Measurements from ENCODE around the gene LCN9. TPM values are rescaled to one million over a fixed set of nuclear protein-coding genes. Genes with fewer than 3 reads are reported as not detected.

LCN9 gene
- total RNA-seq, 1 donor from 2014 or later = not detected

DNA sequence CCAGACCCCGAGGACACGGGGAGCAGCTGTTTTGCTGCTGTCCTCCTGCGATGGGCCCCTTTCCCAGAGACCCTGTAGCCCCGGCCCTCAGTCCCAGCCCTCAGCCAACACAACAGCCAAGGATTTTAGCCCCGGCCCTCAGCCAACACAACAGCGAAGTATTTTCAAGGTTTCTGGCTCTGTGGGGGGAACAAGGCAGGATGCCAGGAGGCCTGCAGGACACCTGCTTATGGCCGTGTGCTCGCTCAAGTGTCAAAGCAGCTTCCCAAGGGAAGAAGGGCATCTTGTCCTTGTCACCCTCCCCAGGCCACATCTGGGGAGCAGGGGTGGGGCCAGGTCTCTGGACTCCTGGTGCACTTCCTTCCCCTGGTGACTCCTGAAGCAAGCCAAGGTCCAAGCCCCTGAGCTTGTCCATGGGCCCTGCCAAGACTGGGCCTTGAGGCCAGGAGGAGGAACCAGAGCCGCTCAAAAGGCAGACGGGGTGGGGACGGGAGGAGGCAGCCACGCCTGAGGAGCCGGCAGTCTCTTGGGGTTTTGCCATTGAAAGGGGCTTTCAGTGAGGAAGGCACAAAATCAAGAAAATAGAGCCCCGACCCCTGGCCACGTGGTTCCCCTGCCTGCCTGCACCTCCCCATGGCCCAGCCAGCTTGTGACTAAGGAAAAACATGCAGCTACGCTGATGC, 49.6 kb downstream of the LCN9 start:
- H3K4me3 ChIP-seq (ENCODE audit: low read depth, low read length) = no peak overlapping the region
- no peak for DNase-seq (ENCODE audit: low read depth)
- TF ChIP-seq, protein P1, sequence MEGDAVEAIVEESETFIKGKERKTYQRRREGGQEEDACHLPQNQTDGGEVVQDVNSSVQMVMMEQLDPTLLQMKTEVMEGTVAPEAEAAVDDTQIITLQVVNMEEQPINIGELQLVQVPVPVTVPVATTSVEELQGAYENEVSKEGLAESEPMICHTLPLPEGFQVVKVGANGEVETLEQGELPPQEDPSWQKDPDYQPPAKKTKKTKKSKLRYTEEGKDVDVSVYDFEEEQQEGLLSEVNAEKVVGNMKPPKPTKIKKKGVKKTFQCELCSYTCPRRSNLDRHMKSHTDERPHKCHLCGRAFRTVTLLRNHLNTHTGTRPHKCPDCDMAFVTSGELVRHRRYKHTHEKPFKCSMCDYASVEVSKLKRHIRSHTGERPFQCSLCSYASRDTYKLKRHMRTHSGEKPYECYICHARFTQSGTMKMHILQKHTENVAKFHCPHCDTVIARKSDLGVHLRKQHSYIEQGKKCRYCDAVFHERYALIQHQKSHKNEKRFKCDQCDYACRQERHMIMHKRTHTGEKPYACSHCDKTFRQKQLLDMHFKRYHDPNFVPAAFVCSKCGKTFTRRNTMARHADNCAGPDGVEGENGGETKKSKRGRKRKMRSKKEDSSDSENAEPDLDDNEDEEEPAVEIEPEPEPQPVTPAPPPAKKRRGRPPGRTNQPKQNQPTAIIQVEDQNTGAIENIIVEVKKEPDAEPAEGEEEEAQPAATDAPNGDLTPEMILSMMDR (conservative IDR thresholded peaks at IDR 0.05; ENCODE audit: low read depth, low read length) = no peak

DNA sequence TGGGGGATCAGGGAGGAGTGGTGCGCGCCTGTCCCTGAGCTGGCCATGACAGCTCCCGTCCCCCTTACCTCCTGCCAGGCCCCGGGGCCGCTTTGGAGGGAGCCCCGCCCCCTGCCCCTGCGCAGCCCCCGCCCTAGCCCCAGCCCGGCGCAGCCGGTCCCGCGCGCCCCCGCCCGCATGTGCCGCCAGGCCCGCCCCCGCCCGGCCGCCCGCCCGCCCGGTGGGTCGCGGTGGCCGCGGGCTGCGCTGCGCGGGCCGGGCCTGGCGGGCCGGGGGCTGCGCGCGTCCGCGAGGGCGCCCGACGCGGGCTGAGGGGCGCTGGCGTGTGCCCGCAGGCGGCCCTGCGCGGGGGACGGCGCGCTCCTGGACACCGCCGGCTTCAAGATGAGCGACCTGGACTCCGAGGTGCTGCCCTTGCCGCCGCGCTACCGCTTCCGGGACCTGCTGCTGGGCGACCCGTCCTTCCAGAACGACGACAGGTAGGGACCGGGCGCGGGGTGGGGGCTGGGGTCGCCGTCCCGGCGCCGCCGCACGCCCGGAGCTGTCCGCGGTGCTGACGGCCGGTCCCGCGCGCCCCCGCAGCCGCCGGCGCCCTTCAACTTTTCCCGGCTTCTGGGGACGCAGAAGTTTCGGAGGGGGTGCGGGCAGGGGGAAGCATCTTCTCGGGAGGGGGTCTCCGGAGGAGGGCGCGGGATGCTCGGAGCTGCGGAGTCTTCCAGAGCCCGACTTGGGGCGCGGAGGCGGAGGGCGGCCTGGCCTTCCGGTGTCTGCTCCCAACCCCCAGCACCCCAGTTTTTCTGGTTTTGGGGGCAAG, 51.3 kb downstream of the LCN9 start:
- TF ChIP-seq, protein P1 (conservative IDR thresholded peaks at IDR 0.05; ENCODE audit: low read depth, low read length) = no peak
- DNase-seq (ENCODE audit: low read depth) = no peak
- H3K4me3 ChIP-seq (ENCODE audit: low read depth, low read length) = no peak overlapping the region

DNA sequence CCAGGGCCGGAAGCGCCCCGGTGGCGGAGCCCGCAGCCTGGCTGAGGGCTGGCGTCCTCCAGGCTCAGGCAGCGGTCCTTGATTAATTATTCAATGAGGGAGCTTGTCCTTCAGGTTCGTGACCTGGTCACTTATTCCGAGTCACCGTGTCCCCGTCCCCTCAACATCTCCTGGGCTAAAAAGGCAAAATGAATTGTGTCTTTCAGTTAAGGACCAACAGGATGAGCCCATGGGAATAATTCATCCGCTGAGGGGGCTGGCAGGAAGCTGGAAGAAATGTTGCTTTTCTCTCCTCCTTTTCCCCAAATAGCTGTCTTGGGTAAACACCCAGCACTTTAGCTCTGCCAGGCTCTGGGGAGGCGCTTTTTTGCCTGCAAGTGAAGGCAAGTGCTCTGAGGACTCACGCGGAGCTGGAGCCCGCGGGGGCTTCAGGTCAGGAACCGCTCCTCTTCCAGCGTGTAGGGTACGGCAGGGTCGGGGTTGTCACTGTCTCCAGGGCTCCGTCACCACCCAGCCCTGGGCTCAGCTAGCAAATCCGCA, 52.0 kb downstream of the LCN9 start:
- H3K4me3 ChIP-seq (ENCODE audit: low read depth, low read length) = no peak overlapping the region
- DNase-seq (ENCODE audit: low read depth) = no peak
- TF ChIP-seq, protein P1 (conservative IDR thresholded peaks at IDR 0.05; ENCODE audit: low read depth, low read length) = no peak

GRCh38 chr9:135716045-135716444, 52.9 kb downstream of the LCN9 start:
- no peak overlapping the region for H3K4me3 ChIP-seq (ENCODE audit: low read depth, low read length)
- no peak for DNase-seq (ENCODE audit: low read depth)
- TF ChIP-seq, protein P1 (conservative IDR thresholded peaks at IDR 0.05; ENCODE audit: low read depth, low read length) = no peak

Other genes with a start within 250 kb of the LCN9 start
- gene PPP1R26, start 183.5 kb upstream of the LCN9 start, total RNA-seq = 23.2 and 26.3 TPM in 2 replicates
- 68.1 and 117 TPM in 2 replicates for gene MRPS2, start 162.6 kb upstream of the LCN9 start, total RNA-seq
- not detected in 2 replicates for gene LCN1, start 141.9 kb upstream of the LCN9 start, total RNA-seq
- gene OBP2A, start 117.2 kb upstream of the LCN9 start, total RNA-seq = not detected in 2 replicates
- gene PAEP, start 101.6 kb upstream of the LCN9 start, total RNA-seq = not detected in 2 replicates
- gene GLT6D1, start 23.8 kb upstream of the LCN9 start, total RNA-seq = not detected in 2 replicates
- gene SOHLH1, start 36.2 kb downstream of the LCN9 start, total RNA-seq = not detected in 2 replicates
- not detected in 2 replicates for gene KCNT1, start 38.9 kb downstream of the LCN9 start, total RNA-seq
- gene CAMSAP1, start 244.2 kb downstream of the LCN9 start, total RNA-seq = 31.1 and 35.9 TPM in 2 replicates